HG03025 (cell line): ENCODE results near the gene ZYG11A.

Source experiments
- ATAC-seq: cut with Tn5 transposase; IDR thresholded peaks from one replicate; pipeline ENCODE4 v1.9.1; 2021; ENCODE audit warnings: mild to moderate bottlenecking, moderate library complexity; ENCODE audit not compliant: unreplicated experiment, low FRiP score

Gene ZYG11A

DNA sequence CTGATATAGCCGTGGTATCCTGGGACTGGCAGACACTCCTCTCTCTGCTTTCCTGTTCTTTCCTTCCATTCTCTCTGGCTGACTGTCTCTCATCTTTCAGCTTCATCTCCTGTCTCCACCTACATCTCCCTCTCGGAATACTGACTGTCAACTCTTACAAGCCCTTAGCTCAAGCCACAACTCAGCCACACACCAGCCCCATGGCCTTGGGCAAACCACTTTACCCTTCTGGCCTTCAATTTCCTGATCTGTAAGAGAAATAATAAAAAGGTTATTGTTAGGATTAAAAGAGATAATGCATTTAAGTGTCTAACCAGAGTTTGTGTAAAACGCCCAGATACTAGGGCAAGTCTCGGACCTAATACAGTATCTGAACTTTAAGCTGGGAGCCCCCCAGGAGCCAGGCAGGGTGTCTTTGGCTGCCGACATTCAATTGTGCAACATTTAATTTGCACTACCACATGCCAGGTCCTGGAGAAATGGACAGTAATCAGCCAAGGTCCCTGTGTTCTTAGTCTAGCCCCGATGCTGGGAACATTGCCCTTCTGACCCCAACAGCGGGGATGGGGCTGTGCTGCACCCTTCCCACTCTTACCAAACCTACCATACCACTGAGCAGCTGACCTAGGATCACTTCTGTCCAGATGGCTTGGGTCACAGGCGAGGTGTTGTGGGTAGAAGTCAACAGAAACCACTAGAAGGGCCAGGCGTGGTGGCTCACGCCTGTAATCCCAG is 73.8 kb downstream of the ZYG11A start:
- ATAC-seq = no peak

DNA sequence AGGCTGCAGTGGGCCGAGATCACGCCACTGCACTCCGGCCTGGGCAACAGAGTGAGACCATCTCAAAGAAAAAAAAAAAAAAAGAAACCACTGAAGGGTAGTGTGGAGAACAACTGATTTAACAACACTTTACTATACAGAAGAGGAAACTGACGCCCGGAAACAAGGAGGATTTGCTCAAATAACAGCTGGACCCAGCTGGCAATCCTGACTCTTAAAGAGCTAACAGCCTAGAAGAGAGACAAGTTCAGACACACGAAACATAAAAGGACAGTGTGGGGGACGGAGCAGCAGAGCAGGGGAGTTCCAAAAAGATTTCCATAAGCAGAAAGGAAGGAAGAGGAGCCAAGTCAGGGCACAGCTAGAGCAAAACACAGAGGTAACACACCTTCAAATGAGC is 74.6 kb downstream of the ZYG11A start:
- ATAC-seq = no peak

DNA sequence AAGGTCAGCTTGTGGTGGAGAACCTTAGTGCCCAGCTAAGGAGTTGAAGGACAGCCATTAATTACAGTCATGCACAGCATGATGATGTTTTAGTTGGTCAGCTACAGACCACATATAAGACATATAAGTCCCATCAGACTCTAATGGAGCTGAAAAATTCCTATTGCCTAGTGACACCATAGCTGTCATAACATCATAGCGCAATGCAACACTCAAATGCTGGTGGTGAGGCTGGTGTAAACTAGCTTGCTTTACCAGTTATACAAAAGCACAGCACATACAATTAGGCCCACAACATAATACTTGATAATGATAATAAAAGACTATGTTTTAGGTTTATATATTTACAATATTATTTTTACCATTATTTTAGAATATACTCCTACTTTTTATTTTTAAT is 75.0 kb downstream of the ZYG11A start:
- ATAC-seq = no peak

DNA sequence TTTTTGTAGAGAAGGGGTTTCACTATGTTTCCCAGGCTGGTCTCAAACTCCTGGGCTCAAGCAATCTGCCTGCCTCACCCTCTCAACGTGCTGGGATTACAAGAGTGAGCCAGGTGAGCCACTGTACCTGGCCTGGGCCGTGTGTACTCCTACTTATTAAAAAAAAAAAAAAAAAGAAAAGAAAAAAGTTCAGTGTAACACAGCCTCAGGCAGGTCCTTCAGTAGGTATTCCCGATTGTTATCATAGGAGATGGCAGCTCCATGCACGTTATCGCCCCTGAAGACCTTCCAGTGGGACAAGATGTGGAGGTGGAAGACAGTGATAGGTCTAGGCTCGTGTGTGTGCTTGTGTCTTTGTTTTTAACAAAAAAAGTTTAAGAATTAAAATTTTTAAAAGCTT is 75.6 kb downstream of the ZYG11A start:
- ATAC-seq = no peak

DNA sequence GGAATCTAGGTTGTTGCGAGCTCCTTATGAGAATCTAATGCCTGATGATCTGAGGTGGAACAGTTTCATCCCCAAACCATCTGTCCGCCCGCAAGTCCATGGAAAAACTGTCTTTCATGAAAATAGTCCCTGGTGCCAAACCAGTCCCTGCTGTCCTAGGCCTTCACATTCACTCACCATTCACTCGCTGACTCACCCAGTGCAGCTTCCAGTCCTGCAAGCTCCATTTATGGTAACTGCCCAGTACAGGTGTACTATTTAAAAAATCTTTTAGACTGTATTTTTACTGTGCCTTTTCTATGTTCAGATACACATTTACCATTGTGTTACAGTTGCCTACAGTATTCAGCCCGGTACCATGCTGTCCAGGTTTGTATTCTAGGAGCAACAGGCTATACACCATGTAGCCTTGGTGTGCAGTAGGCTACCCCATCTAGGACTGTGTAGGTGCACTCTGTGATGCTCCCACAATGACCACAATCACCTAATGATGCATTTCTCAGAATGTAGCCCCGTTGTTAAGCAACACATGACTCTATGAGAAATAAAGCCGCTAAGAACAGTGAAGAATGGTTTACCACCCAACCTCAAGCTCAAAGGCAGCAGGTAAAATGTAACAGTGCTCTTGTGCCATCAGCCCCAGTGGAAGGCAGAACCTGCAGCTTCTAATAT is 76.6 kb downstream of the ZYG11A start:
- no peak for ATAC-seq

DNA sequence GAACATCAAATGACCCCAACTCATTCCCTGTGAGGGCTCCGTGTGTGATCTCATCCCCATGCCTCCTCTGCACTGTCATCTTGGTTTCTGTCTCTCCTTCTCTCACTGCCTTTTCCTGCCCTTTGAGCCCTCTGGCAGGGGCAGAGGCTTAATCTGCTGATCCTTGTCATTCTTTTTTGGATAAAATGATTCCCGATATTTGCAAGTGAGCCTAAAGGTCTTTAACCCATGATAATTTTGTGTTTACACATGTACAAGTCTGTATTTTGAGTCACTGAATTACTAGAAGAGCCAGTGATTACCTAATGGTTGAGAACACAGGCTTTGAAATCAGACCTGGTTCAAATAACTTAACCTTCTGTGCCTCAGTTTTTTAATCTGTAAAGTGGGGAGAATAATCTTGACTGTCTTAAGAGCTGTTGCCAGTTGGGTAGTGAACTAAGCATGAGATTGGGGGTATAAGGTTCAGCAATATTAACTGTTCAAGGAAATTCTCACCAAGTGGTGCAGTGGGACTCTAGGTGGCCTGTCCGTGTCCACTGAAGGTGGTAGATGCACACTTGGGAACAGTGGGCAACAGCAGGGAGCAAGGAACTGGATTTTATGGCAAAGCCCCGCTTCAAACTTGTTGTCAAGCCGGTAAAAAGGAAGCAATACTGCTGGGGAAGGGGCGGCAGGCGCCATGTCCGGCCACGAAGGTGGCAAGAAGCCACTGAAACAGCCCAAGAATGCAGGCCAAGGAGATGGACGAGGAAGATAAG is 77.3 kb downstream of the ZYG11A start:
- ATAC-seq = no peak

DNA sequence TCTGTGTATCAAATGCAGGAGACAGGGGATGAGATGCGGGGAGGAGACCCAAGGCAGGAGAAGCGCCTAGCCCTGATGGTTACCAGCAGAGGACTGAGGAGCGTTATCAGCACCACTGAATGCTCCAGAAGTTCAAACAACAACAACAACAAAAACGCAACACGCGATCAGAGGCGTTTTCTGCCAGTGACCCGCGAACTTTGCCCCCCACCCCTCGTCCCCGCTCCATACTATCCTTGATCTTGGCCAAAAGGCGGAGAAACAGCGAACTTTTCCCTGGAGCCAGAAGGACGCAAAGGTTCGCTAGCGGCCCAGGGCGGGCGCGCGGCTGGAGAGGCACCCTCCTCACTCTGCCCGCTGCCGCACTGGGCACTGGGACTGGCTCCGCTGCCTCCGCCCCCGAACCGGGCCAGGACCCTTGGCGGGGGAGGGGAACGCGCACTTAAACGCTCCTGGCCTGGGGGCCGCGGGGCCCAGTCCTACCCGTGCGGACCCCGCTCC is 78.3 kb downstream of the ZYG11A start:
- no peak for ATAC-seq

DNA sequence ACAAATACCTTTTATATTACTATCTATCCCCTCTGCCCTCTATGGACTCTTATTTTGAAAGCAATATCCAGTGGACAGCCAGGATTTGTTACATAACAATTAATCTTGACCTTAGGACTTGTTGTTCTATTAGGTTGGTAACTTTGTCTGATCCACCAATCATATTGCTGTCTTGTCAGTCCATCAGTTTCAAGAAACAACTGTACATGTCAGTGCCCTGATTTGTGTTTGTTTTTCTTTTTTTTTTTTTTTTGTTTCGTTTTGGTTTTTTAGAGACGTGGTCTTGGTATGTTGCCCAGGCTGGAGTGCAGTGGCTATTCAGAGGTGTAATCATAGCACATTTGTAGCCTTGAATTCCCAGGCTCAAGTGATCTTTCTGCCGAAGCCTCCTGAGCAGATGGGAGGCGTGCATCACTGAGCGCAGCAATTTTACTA is 83.0 kb downstream of the ZYG11A start:
- no peak for ATAC-seq

DNA sequence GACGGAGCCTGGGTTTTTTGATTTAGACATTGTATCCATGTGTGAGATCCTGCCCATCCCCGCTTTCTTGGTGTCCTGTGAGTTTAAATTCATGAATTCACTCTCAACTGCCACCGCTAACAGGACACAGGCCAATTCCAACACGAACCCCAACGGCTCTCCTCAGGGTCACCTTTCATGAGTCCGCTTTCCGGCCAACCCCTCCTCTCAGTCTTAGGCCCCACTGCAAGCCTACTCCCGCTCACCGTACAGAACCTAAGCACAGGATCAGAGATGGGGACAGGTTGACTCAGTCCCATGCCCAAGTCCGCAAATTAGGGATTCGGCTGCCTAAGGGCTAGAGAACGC is 84.3 kb downstream of the ZYG11A start:
- no peak for ATAC-seq

DNA sequence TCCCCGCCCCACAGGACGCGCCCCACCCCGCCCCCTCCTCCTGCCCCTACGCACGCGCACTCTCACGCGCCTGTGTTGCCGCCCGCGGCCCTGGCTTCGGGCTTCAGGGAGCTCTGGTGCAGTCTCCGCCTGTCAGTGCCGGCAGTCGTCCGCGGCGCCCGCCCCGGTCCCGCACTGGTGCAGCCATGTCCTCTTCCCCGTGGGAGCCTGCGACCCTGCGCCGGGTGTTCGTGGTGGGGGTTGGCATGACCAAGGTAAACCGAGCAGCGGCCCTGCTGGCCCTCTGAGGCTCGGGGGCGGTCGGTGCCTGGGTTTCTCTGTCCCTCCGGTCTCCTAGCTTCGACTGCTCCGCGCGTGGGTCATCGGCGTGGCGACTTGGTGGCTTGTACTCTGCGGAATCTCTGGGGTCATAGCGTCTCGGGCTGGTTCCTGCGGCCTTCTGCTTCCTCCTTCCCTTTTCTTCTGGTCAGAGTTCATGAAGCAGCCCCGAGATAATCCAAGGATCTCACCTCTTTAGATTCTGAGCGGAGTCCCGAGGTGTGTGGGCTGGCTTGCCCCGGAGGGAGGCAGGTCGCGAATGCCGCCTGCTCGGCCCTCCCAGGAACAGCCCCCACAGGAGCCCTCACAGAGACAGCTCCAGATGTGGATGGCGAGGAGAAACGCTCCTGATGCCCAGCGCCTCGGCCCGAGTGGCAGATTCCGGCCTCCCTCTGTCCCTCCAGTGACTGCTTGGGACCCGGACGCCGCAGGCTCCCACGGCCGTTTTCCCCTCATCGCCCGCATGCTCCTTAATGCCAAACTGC is 84.9 kb downstream of the ZYG11A start, which contains the start of gene SCP2:
Gene SCP2, plus strand, starts transcription at position 65 of the 803 bp plus-strand sequence. Its CDS starts 121 bp downstream, at position 186.
- ATAC-seq = peak; percentile 65

DNA sequence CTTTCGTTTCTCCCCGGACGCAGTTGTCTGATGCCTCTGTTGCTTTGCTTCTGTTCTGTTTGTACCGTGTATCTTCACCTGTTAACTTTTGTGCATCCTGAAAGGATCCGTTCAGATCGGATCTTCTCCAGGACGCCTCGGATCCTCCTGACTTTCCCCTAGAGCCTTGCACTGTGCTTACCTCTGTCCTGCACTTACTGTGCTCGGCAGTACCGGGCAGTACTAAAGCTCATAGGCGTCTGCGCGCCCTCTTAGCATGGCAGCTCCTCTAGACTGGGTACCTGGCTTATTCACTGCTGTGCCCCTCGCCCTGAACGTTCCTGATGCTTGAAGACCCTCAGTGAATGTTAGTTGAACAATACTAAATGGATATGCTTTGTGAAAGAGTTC is 85.5 kb downstream of the ZYG11A start:
- ATAC-seq = peak; percentile 5

DNA sequence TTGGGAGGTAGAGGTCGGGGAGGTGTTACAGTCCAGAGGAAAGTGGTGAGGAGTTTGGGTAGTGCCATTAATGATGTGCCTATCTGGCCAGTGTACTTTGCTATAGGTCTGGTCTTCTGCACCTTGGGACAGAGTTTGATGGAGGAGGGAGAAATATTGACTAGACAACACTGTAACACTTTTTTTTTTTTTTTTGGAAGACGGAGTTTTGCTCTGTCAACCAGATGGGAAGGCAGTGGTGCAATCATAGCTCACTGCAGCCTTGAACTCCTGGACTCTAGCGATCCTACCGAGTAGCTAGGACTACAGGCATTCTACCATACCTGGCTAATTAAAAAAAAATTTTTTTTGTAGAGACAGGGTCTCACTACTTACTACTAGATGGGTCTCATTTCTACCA is 86.5 kb downstream of the ZYG11A start:
- no peak for ATAC-seq

DNA sequence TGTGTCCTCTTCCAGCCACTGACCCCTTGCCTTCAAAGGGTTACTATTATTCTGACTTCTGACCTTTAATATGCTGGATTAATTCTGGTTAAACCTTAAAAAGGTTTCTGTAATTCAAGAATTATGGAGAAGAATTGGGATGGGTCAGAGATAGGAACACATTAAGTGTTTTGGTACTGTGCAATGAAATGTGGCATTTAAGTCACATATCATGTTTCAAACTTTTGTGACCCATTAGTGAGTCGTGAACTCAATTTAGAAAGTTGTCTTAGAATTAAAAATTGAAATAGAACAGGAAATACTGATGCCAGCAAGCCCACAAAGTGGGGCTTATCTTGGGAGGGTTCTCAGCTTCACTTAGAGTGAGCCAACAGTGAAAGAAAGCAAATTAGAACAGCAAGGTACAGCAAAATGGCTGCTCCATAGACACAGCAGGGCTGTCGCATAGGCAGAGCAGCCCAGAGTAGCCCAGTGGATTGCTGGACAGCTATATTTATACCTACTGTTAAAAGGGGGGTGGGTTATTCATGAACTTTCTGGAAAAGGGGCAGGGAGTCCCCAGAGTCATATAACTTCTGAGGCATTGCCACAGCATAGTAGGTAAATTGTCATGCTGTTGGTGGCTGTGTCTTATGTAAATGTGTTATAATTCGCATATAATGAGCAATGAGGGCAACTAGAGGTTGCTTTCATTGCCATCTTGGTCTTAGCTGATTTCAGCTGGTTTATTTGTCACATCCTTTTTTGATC is 95.0 kb downstream of the ZYG11A start:
- no peak for ATAC-seq

DNA sequence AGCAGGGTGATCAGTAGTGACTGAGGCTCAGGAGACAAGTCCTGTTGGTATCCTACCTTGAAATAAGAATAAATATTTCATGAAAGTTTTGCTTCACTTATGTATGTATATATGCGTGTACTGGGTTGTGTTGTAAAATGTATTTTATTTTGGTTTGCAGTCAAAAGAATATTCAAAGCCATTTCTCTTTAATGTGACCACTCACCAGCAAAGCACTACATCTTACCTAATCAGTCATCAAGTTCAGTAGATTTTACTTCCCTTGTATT is 95.6 kb downstream of the ZYG11A start:
- no peak for ATAC-seq

DNA sequence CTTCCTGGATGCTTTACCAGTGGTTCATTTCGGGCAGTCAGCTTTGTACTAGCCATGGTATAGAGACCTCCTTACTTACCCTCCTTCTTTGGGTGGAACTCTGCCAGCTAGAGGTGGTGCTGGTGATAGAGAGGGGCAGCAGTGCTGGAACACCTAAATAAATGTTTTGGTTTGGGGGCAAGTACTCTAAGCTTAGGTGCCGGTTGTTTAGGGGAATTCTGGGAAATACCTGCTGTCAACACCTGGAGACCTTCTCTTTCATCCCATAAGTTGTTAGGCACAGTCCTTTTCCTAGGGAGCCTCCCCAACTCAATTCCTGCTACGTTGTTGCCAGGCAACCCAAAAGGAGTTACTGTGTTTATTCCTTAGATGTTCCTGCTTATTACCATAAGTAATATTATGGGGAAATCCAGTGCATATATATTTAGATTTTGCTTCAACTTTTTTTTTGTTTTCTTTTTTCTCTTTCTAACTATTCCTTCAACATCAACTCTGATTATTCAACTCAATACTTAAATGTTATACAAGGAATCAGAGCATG is 101.4 kb downstream of the ZYG11A start:
- ATAC-seq = no peak

DNA sequence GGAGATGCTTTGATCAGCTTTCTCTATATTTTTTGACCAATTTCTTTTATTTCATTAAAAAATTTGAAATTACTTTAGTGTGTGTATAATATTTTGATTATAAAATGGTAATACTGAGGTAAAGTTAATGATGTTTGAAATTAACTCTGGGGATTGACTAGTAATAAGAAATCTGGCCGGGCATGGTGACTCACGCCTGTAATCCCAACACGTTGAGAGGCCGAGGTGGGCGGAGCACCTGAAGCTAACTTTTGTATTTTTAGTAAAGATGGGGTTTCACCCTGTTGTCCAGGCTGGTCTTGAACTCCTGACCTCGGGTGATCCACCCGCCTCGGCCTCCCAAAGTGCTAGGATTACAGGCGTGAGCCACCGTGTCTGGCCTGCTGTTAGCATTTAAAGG is 102.0 kb downstream of the ZYG11A start:
- no peak for ATAC-seq
